Measurements from ENCODE around the gene PPM1K.

Gene PPM1K

DNA sequence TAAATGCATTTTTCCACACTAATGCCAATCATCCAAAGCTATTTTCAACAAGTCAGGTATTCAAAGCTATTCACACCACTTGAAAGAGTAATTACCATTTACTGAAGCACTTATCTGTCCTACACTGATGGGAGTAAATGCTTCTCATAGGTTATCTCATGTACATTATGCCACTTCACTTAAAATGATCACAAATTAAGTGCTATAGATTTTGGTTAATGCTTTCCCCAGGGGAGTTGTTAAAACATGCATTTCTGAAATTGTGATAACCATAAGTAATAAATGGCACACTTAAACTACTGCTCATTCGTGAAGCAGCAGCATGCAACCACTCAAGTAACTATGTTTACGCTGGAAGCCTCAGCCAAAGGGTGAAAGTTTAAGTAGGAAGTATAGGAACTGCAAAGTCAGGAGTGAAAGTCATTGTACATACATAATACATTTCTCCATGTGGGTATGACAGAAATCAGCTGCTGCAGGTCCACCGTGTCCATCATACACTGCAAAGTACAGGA is 6.6 kb downstream of the PPM1K start:
- FAIRE-seq (peak; percentile 77), DNase-seq (ENCODE audit: insufficient read length, low spot score) (no peak)

GRCh38 chr4:88276952-88277710 is 7.2 kb downstream of the PPM1K start:
- FAIRE-seq: peak; percentile 42
- no peak for DNase-seq (ENCODE audit: insufficient read length, low spot score)

GRCh38 chr4:88275949-88276515 is 8.3 kb downstream of the PPM1K start:
- FAIRE-seq (peak; percentile 78), DNase-seq (ENCODE audit: insufficient read length, low spot score) (no peak)

DNA sequence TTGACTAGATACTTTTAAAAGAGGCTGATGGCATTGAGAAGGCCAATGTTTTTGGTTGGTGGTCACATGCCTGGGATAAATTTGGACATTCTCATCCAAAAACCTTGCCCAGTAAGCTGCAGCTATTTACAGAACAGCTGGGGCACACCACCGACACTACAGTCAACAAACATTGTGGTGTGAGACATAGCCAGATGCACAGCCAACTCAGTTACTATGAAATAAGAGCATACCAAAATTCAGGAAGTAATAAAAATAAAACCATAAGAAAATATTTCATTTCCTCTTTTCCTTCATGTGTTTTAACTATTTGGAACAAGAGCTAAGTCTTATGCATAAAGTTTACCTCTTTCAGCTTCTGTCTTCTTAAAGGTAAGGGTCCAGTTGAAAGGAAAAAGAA is 8.8 kb downstream of the PPM1K start:
- peak; percentile 87 for FAIRE-seq

DNA sequence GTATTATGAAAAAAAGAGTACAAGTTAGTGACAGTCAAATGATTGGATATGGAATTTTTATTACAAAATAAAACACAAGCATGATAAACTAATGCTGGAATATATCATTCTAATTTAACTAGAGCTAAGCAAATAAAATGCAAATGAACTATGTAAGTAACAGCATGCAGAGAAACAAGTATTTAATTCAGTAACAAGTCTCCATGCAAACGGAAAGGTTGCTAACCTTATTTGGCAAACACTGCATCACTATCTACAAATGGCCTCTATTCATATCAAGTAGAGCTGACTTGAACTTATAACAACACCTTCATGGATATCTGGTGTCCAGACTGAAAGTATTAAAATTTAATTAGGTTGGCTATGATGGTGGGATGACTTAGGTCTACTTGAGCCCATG is 15.4 kb downstream of the PPM1K start:
- FAIRE-seq: no peak
- DNase-seq (ENCODE audit: insufficient read length, low spot score): no peak

More for the DNA sequence above, 8.8 kb downstream of the PPM1K start:
- no peak for DNase-seq (ENCODE audit: insufficient read length, low spot score)

- DNase-seq (ENCODE audit: insufficient read length, low spot score): no peak
- no peak for FAIRE-seq
Measured at GRCh38 chr4:88264336-88264735, 20.0 kb downstream of the PPM1K start.

GRCh38 chr4:88257726-88258125 is 26.6 kb downstream of the PPM1K start:
- FAIRE-seq (peak; percentile 21), DNase-seq (ENCODE audit: insufficient read length, low spot score) (no peak)

DNA sequence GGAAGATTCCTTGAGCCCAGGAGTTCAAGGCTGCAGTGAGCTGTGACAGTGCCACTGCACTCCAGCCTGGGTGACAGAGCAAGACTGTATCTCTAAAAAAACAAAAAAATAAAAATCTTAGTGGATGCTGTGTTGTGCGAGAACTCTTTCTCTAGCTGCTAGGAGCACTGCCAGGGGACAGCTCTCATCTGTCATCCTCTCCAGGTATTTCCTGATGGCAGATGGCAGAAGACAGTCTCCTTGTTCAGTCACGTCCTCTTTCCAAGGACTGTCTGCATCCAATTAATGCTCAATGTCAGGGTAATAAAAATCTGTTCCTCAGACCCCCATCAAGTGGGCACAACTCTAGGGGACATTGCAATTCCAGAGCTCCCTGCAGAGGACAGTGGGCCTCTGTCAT is 29.2 kb downstream of the PPM1K start:
- no peak for FAIRE-seq
- DNase-seq (ENCODE audit: insufficient read length, low spot score): no peak

DNA sequence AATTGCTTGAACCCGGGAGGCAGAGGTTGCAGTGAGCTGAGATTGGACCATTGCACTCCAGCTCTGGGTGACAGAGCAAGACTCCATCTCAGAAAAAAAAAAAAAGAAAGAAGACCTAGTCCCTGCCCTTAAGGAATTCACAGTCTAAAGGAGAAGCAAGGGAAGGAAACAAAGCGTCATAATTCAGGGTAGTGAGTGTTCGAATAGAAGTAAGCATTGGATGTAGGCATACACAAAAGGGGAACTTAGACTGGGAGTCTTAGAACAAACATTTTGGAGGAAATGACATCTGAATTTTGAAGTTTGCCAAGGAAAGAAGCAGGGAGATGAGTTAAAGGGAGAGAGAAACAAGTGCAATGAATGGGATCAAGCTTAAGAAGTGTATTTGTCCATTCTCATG is 32.4 kb downstream of the PPM1K start:
- DNase-seq (ENCODE audit: insufficient read length, low spot score): no peak

DNA sequence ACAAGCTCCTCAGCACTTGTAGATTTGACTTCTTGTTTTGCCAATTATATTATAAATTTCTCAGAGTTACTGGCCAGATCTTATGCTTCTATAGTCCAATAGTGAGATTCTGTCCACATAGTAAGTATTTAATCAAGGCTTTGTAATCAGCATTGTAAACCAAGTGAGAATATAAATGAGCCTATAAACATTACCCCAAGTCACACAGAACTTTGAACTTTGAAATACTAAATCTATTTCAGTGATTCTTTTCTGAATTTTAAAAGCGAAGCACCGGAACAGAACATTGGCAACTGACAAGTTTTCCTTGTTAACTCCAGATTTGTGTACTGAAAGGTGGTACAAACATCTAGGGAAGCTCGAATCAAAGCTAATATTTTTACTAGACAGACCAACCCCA is 37.2 kb downstream of the PPM1K start:
- FAIRE-seq (no peak), DNase-seq (ENCODE audit: insufficient read length, low spot score) (no peak)

More for the DNA sequence above, 32.4 kb downstream of the PPM1K start:
- FAIRE-seq: no peak

- no peak for FAIRE-seq
Measured at GRCh38 chr4:88246600-88246999, 37.8 kb downstream of the PPM1K start.

GRCh38 chr4:88244816-88245579 is 39.4 kb downstream of the PPM1K start:
- DNase-seq (ENCODE audit: insufficient read length, low spot score) (peak; percentile 19), FAIRE-seq (no peak)

More at GRCh38 chr4:88246600-88246999, 37.8 kb downstream of the PPM1K start:
- no peak for DNase-seq (ENCODE audit: insufficient read length, low spot score)

DNA sequence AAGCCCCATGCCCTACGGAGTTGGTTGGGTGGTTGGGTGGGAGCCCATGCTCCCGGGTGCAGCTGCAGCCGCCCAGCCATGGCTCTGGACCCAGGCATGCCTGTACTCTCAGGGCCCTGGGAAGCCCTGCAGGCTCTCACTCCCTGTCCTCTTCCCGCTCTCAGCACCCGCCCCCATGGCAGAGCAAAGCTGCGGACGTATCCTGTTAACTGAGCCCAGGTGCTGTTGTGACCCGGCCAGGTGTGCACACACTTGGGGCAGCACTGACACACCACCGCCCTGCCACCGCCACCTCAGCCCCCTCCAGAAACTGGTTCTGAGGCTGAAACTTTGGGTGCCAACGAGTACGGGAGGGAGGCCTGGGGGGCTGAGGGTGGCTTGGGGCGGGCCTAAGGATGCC is 40.3 kb downstream of the PPM1K start:
- no peak for FAIRE-seq
- no peak for DNase-seq (ENCODE audit: insufficient read length, low spot score)

GRCh38 chr4:88242144-88242543 is 42.2 kb downstream of the PPM1K start:
- FAIRE-seq (no peak), DNase-seq (ENCODE audit: insufficient read length, low spot score) (no peak)

- FAIRE-seq (no peak), DNase-seq (ENCODE audit: insufficient read length, low spot score) (no peak)
Measured at GRCh38 chr4:88240297-88240714, 44.1 kb downstream of the PPM1K start.

GRCh38 chr4:88230969-88231771 is 53.2 kb downstream of the PPM1K start:
- DNase-seq (ENCODE audit: insufficient read length, low spot score) (no peak), FAIRE-seq (no peak)

GRCh38 chr4:88230461-88230891 is 53.9 kb downstream of the PPM1K start:
- FAIRE-seq (no peak), DNase-seq (ENCODE audit: insufficient read length, low spot score) (no peak)

- no peak for DNase-seq (ENCODE audit: insufficient read length, low spot score)
- no peak for FAIRE-seq
Measured at GRCh38 chr4:88227734-88228133, 56.6 kb downstream of the PPM1K start.

GRCh38 chr4:88226143-88226542 is 58.2 kb downstream of the PPM1K start:
- FAIRE-seq (no peak), DNase-seq (ENCODE audit: insufficient read length, low spot score) (no peak)

DNA sequence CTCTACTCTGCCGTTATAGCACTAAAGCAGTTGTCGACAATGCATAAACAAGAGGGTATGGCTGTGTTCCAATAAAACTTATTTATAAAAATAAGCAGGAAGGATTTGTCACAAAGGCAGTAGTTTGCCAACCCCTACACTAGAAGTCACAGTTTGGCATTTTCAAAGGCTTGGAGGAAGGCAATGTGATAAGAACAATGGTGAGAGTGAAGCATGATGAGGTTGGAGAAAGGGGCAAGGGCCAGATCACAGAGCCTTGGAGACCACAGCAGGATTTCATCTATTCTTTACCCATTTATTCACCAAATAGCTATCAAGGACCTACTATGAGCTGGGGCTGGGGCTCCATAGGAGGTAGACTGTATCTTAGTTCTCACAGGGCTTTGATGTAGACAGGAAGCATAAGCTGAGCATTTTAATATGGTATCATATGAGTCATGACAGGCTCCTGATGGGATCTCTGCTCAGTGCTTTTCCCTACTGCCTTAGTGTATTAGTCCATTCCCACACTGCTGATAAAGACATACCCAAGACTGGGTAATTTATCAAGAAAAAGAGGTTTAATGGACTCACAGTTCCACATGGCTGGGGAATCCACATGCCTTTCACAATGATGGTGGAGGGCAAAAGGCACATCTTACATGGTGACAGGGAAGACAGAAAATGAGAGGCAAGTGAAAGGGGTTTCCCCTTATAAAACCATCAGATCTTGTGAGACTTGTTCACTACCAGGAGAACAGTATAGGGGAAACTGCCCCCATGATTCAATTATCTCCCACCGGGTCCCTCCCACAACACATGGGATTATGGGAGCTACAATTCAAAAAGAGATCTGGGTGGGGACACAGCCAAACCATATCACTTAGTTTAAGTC is 58.9 kb downstream of the PPM1K start:
- FAIRE-seq: no peak

More for the DNA sequence above, 58.9 kb downstream of the PPM1K start:
- DNase-seq (ENCODE audit: insufficient read length, low spot score): no peak
